Thyroid gland (tissue), 4 donors: ENCODE data around the gene SCN1B. TPM values are rescaled to one million over a fixed set of nuclear protein-coding genes. Genes with fewer than 3 reads are reported as not detected.

Experiments used
- DNase-seq, 2 donors: peaks; one replicate each; pipeline ENCODE4 v3.0.0-alpha.2; 2019
- H3K27ac ChIP-seq, 3 donors: fragments of 200-600 bp; sonication (generic); 1 replicate in 2 of 3; 2 replicates in 1 of 3; pipeline ENCODE4 v1.5.1; 2016 to 2019; ENCODE audit warnings: mild to moderate bottlenecking in 1 of 3, moderate library complexity in 1 of 3
- H3K27me3 ChIP-seq: fragments of 200-600 bp; sonication (generic); one replicate; pipeline ENCODE4 v1.5.1; 2019
- H3K36me3 ChIP-seq, 2 donors: fragments of 200-600 bp; sonication (generic); one replicate each; pipeline ENCODE4 v1.5.1; 2016 to 2019
- H3K4me1 ChIP-seq, 2 donors: fragments of 200-600 bp; sonication (generic); one replicate each; pipeline ENCODE4 v1.5.1; 2017 to 2019
- H3K4me3 ChIP-seq, 3 donors: fragments of 200-600 bp; sonication (generic); replicated peaks in 1 of 3; 1 replicate in 2 of 3; 2 replicates in 1 of 3; pipeline ENCODE4 v1.5.1; 2016; ENCODE audit warnings: mild to moderate bottlenecking in 1 of 3
- H3K9me3 ChIP-seq: fragments of 200-600 bp; sonication (generic); one replicate; pipeline ENCODE4 v1.5.1; 2017
- CTCF ChIP-seq, 6 experiments: fragments of 200-600 bp in 3 of 6; fragments of 450-650 bp in 3 of 6; sonication (generic) in 3 of 6; IDR thresholded peaks; one replicate each; pipeline ENCODE4 v1.5.1; 2016 to 2019; ENCODE audit warnings: antibody characterized with exemption in 6 of 6, mild to moderate bottlenecking in 2 of 6, inconsistent platforms in 1 of 6, moderate library complexity in 1 of 6
- POLR2A ChIP-seq, 2 donors: fragments of 450-650 bp; IDR thresholded peaks; one replicate each; pipeline ENCODE4 v1.6.1; 2017; ENCODE audit warnings: antibody characterized with exemption in 2 of 2, mild to moderate bottlenecking in 2 of 2, moderate library complexity in 1 of 2
- WGBS, 2 donors: methylation state at CpG; one replicate each; pipeline ENCODE4 v1.1.5; 2017; 5-methylcytosine and 5-hydroxymethylcytosine counted together
- intact Hi-C: fragments of 100-400 bp; cut with DNase I; formaldehyde crosslinking; loops from one replicate; pipeline ENCODE4 v1.15.1; 2023
- total RNA-seq, 4 donors: library from RNA; depleted of rRNA; stranded (reverse); fragments of >200 nt; gene quantifications; one replicate each; pipeline ENCODE4 v1.2.3, GENCODE V29; 2016

The SCN1B gene
- total RNA-seq, 4 donors from 2014 or later, result 5.7 to 19.6 (median 10.1) TPM

- no peak for DNase-seq
- intact Hi-C loops, result no loop called here
- Histone ChIP-seq H3K4me3 (no peak overlapping the region), H3K9me3 (no peaks in the 10 kb centered on the region), H3K4me1 (peaks cover 0 to 16% of the 10 kb centered on the region in 2 donors), H3K27ac (no peak overlapping the region), H3K36me3 (peaks cover 44 to 50% of the 10 kb centered on the region in 2 donors), H3K27me3 (no peaks in the 10 kb centered on the region)
- 83 to 94% methylated on average over 16 of the region's 16 CpGs for WGBS, 2 donors
- TF ChIP-seq CTCF (IDR thresholded peaks at IDR 0.05) (no peak), POLR2A (IDR thresholded peaks at IDR 0.05) (no peak)
These were observed 14.9 kb upstream of the SCN1B start for GRCh38 chr19:35015270-35015953.

GRCh38 chr19:35015954-35016351 is 14.3 kb upstream of the SCN1B start:
- no peak for DNase-seq
- Histone ChIP-seq H3K9me3 (no peaks in the 10 kb centered on the region), H3K4me1 (peaks cover 0 to 16% of the 10 kb centered on the region in 2 donors), H3K4me3 (no peak overlapping the region), H3K36me3 (peaks cover 46 to 53% of the 10 kb centered on the region in 2 donors), H3K27ac (no peak overlapping the region), H3K27me3 (no peaks in the 10 kb centered on the region)
- 97 to 98% methylated on average over 6 of the region's 6 CpGs for WGBS, 2 donors
- intact Hi-C loops, result no loop called here
- TF ChIP-seq CTCF (IDR thresholded peaks at IDR 0.05) (no peak), POLR2A (IDR thresholded peaks at IDR 0.05) (no peak)

- H3K4me1 ChIP-seq, result peaks cover 0 to 15% of the 10 kb centered on the region in 2 donors
- H3K9me3 ChIP-seq, result no peaks in the 10 kb centered on the region
- TF ChIP-seq CTCF (IDR thresholded peaks at IDR 0.05) (no peak), POLR2A (IDR thresholded peaks at IDR 0.05) (no peak)
- peaks cover 47 to 62% of the 10 kb centered on the region in 2 donors for H3K36me3 ChIP-seq
- H3K27me3 ChIP-seq, result no peaks in the 10 kb centered on the region
- H3K27ac ChIP-seq, result no peak overlapping the region
- intact Hi-C loops, result no loop called here
- 81 to 90% methylated on average over 3 of the region's 3 CpGs for WGBS, 2 donors
- DNase-seq, result no peak
- H3K4me3 ChIP-seq, result no peak overlapping the region
These were observed 12.8 kb upstream of the SCN1B start for GRCh38 chr19:35017507-35017906.

- no peak for TF ChIP-seq CTCF (IDR thresholded peaks at IDR 0.05)
- no peak overlapping the region for H3K27ac ChIP-seq
- intact Hi-C loops, result no loop called here
- no peaks in the 10 kb centered on the region for H3K27me3 ChIP-seq
- H3K9me3 ChIP-seq, result no peaks in the 10 kb centered on the region
- peaks cover 56 to 68% of the 10 kb centered on the region in 2 donors for H3K36me3 ChIP-seq
- no peak for DNase-seq
- WGBS, 2 donors, result 96 to 98% methylated on average over 4 of the region's 4 CpGs
- H3K4me3 ChIP-seq, result no peak overlapping the region
- peaks cover 0 to 8% of the 10 kb centered on the region in 2 donors for H3K4me1 ChIP-seq
These were observed 11.9 kb upstream of the SCN1B start for GRCh38 chr19:35018379-35018778.

GRCh38 chr19:35019144-35019543 is 11.1 kb upstream of the SCN1B start:
- no peak overlapping the region for H3K27ac ChIP-seq
- no peaks in the 10 kb centered on the region for H3K27me3 ChIP-seq
- no peak overlapping the region for H3K4me3 ChIP-seq
- intact Hi-C loops, result no loop called here
- peaks cover 63 to 74% of the 10 kb centered on the region in 2 donors for H3K36me3 ChIP-seq
- H3K9me3 ChIP-seq, result no peaks in the 10 kb centered on the region
- no peak for TF ChIP-seq CTCF (IDR thresholded peaks at IDR 0.05)
- no peak for TF ChIP-seq POLR2A (IDR thresholded peaks at IDR 0.05)
- WGBS, 2 donors, result 95 to 98% methylated on average over 15 of the region's 22 CpGs
- H3K4me1 ChIP-seq, result peaks cover 0 to under 1% of the 10 kb centered on the region in 2 donors
- no peak for DNase-seq
